GM23338 (cell line): Measurements from ENCODE around the gene MRPL34.

Experiments
- EZH2 ChIP-seq: fragments of 200-600 bp; sonication (generic); IDR thresholded peaks from one replicate; pipeline ENCODE4 v1.8.0; 2017; ENCODE audit warnings: antibody characterized with exemption, mild to moderate bottlenecking, low read depth; ENCODE audit not compliant: unreplicated experiment
- EZH2phosphoT487 ChIP-seq: fragments of 200-600 bp; sonication (generic); IDR thresholded peaks from one replicate; pipeline ENCODE4 v1.8.1; 2018; ENCODE audit warnings: antibody characterized with exemption; ENCODE audit not compliant: unreplicated experiment
- JUNB ChIP-seq: IDR thresholded peaks from one replicate; pipeline ENCODE4 v1.6.1; 2016; ENCODE audit warnings: antibody characterized with exemption; ENCODE audit not compliant: unreplicated experiment
- POLR2AphosphoS5 ChIP-seq: IDR thresholded peaks from 2 replicates; pipeline ENCODE4 v1.6.1; 2016; ENCODE audit warnings: antibody characterized with exemption, low read depth
- ZNF331 ChIP-seq: fragments of 250-450 bp; sonication (Bioruptor Pico); IDR thresholded peaks from 2 replicates; pipeline ENCODE4 v1.5.0; 2020; ENCODE audit warnings: low read depth, mild to moderate bottlenecking, moderate library complexity
- TF ChIP-seq, protein P1 (sequence below), 2 experiments: fragments of 200-600 bp in 1 of 2; sonication (generic) in 1 of 2; conservative IDR thresholded peaks; 2 replicates each; pipeline versions ENCODE4 v1.5.1 to v1.6.1; 2016 to 2017; ENCODE audit warnings: antibody characterized with exemption in 2 of 2, low read depth in 2 of 2, mild to moderate bottlenecking in 2 of 2, moderate library complexity in 1 of 2
- TF ChIP-seq, protein P2 (sequence below): IDR thresholded peaks from one replicate; pipeline ENCODE4 v1.6.1; 2018; ENCODE audit warnings: antibody characterized with exemption; ENCODE audit not compliant: unreplicated experiment

DNA sequence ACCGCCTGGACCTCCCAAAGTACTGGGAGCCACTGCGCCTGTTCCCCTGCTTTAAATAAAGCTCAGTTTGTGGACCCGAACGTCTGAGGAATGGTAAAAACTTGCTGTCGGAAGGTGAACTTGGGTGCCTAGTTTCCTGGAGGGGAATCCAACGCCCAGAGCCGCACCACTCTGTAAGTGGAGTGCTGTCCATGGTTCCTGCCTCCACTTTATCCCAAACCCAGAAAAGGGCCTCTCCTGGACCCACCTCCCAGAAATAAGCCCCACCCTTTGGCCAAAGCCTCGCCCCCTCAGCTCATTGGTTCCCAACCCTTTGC, 26.6 kb downstream of the MRPL34 start:
- TF ChIP-seq, protein P1, sequence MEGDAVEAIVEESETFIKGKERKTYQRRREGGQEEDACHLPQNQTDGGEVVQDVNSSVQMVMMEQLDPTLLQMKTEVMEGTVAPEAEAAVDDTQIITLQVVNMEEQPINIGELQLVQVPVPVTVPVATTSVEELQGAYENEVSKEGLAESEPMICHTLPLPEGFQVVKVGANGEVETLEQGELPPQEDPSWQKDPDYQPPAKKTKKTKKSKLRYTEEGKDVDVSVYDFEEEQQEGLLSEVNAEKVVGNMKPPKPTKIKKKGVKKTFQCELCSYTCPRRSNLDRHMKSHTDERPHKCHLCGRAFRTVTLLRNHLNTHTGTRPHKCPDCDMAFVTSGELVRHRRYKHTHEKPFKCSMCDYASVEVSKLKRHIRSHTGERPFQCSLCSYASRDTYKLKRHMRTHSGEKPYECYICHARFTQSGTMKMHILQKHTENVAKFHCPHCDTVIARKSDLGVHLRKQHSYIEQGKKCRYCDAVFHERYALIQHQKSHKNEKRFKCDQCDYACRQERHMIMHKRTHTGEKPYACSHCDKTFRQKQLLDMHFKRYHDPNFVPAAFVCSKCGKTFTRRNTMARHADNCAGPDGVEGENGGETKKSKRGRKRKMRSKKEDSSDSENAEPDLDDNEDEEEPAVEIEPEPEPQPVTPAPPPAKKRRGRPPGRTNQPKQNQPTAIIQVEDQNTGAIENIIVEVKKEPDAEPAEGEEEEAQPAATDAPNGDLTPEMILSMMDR (conservative IDR thresholded peaks at IDR 0.05; ENCODE audit: low read depth in 2 of 2), result no peak
- TF ChIP-seq POLR2AphosphoS5 (no peak), EZH2 (no peak), JUNB (no peak), ZNF331 (CRISPR knock-in tag) (no peak), EZH2phosphoT487 (no peak)
- TF ChIP-seq, protein P2, sequence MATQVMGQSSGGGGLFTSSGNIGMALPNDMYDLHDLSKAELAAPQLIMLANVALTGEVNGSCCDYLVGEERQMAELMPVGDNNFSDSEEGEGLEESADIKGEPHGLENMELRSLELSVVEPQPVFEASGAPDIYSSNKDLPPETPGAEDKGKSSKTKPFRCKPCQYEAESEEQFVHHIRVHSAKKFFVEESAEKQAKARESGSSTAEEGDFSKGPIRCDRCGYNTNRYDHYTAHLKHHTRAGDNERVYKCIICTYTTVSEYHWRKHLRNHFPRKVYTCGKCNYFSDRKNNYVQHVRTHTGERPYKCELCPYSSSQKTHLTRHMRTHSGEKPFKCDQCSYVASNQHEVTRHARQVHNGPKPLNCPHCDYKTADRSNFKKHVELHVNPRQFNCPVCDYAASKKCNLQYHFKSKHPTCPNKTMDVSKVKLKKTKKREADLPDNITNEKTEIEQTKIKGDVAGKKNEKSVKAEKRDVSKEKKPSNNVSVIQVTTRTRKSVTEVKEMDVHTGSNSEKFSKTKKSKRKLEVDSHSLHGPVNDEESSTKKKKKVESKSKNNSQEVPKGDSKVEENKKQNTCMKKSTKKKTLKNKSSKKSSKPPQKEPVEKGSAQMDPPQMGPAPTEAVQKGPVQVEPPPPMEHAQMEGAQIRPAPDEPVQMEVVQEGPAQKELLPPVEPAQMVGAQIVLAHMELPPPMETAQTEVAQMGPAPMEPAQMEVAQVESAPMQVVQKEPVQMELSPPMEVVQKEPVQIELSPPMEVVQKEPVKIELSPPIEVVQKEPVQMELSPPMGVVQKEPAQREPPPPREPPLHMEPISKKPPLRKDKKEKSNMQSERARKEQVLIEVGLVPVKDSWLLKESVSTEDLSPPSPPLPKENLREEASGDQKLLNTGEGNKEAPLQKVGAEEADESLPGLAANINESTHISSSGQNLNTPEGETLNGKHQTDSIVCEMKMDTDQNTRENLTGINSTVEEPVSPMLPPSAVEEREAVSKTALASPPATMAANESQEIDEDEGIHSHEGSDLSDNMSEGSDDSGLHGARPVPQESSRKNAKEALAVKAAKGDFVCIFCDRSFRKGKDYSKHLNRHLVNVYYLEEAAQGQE, result peak; percentile 70
